ENCODE results near the gene LRP1-AS. TPM values are rescaled to one million over a fixed set of nuclear protein-coding genes. Genes with fewer than 3 reads are reported as not detected.

The LRP1-AS gene
- total RNA-seq, 4 donors from 2014 or later, result not detected

DNA sequence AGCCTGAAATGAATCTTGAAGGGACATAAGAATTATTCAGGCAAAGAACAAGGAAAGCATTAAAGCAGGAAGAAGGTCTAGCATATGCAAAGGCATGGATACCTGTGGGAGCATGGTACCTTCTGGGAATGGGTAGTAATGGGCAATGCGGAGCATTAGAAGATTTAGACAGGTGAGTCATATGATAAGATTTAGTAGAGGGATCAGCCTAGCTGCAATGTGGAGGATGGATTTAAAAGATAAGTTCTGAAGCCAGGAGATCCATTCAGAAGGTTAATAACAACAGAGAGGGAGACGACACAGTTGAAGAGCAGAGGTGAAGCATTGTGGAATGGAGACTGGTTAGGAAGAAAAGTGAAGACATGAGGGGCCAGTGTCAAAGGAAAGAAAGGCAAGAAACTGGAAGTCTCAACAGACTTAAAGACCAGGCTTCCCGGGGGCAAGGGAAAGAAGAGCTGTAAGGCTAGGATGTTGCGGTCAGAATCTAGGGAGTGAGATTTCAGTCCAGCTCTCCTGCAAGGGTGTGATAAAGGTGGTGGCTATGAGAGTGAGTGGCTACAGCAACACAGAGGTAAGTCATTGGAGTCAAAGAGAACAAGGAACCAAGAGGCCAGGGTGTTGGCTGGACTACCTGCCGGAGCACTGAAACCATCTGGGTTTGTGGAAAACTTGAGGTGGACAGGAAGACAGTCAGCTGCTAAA lies 30.7 kb downstream of the LRP1-AS start:
- TF ChIP-seq, protein P1, sequence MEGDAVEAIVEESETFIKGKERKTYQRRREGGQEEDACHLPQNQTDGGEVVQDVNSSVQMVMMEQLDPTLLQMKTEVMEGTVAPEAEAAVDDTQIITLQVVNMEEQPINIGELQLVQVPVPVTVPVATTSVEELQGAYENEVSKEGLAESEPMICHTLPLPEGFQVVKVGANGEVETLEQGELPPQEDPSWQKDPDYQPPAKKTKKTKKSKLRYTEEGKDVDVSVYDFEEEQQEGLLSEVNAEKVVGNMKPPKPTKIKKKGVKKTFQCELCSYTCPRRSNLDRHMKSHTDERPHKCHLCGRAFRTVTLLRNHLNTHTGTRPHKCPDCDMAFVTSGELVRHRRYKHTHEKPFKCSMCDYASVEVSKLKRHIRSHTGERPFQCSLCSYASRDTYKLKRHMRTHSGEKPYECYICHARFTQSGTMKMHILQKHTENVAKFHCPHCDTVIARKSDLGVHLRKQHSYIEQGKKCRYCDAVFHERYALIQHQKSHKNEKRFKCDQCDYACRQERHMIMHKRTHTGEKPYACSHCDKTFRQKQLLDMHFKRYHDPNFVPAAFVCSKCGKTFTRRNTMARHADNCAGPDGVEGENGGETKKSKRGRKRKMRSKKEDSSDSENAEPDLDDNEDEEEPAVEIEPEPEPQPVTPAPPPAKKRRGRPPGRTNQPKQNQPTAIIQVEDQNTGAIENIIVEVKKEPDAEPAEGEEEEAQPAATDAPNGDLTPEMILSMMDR (IDR thresholded peaks at IDR 0.05; ENCODE audit: low read depth), result no peak

DNA sequence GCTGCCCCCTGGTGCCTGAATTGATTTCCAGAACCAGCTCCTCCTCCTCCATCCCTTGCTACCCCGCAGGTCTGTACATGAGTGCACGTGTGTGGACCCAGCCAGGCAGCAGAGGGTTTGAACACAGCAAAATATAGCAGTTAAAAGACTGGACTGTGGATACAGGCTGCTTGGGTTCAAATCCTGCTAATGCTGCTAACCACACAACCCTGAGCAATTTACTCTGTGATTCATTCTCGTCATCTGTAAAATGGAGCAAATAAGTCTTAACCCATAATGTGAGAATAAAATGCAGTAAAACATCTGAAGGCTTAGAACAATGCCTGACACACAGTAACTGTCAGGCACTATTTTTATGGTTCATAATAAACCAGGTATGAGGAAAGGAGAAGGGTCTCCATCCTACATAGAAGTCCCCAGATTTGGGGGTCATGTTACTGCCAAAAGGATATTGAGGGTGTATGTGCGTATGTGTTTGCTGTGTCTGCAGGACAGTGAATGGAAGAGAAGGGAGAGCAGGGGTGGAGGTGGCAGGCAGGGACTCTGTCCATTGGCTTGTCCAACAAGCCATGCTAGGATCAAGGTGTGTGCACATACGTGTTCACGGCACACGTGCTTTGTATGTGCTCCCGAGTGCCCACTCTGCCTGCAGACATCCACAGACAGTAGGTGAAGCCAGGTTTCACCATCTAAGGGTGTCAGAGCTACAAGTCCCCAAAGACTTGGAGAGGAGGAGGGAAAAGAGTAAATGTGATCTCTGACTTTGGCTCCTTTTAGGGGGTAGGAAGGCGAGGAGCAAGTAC lies 34.7 kb downstream of the LRP1-AS start:
- TF ChIP-seq, protein P1 (IDR thresholded peaks at IDR 0.05; ENCODE audit: low read depth), result no peak

DNA sequence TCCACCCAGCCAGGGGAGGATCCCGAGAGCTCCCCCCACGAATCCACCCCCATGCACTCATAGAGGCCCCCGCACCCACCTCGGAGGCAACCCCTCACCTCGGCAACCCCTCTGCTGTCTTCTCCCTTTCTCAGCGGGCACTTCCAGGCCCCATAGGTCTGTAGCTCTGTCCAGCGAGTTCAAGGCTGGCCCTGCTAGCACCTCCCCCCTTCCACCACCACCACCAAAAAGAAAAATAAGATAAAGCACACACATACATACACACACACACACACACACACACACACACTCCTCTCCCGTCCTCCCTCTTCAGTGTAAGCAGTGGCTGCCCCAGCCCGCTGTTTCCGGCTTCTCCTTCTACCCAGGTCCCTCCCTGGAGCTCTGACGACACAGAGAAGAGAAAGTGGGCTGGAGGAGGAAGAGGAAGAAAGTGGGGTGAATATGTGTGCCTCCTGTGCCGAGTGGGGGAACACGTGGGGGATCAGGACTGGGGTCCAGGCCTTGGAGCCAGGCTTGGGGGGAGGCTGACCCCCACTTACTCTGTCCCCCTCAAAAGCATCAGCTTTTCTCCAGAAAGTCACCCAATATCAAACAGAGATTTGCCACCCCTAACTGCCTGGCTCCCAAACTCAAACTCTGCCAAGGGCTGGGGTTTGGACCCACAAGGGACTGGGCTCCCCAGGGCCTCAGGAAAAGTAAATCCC lies 36.2 kb downstream of the LRP1-AS start, which contains the start of gene STAT6:
STAT6 (minus strand) TSS at position 332 of the 704 bp plus-strand sequence. CDS start 3,084 bp downstream, outside the sequence.
- TF ChIP-seq, protein P1 (IDR thresholded peaks at IDR 0.05; ENCODE audit: low read depth), result no peak

DNA sequence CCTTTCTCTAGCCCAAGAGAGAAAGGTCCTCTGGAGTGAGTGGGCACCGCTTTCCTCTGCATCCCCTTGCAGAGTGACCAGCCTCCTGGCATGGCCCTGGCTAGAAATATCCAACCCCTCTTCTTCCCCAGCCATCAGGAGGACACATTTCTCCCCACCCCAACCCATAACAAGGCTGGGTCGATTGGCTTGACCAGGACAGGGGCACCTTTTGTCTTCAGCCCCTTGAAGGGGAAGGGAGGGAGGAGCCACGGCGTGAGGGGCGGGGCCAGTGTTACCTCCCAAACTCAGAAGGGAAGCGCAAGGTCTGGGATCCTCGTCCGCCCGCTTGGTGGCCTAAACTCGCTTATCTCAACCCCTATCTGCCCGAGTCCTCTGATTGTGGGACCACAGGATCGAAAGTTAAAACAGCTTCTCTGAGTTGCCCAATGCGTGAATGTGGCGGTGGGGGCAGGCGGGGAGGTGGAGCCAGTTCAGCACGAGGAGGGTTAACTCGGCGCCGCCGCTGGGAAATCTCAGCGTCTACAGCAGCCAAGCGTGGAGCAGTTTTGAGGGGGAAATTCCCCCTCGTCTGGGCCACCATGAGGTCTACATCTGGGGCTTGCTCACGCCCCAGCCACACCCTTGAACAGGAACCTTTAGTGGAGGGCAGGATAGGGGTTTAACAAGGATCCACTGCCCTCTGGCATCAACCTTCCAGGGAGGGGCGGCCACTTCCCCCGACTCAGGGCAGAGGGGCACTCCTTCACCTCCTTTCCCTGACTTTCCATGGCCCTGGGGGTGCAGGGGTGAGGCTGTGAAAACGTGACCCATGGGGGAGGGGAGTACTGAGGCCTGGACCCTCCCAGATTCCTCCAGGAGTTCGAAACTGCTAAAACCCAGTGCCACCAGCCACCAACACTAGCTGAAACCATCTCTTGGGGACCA lies 37.1 kb downstream of the LRP1-AS start:
- TF ChIP-seq, protein P1 (IDR thresholded peaks at IDR 0.05; ENCODE audit: low read depth), result no peak

DNA sequence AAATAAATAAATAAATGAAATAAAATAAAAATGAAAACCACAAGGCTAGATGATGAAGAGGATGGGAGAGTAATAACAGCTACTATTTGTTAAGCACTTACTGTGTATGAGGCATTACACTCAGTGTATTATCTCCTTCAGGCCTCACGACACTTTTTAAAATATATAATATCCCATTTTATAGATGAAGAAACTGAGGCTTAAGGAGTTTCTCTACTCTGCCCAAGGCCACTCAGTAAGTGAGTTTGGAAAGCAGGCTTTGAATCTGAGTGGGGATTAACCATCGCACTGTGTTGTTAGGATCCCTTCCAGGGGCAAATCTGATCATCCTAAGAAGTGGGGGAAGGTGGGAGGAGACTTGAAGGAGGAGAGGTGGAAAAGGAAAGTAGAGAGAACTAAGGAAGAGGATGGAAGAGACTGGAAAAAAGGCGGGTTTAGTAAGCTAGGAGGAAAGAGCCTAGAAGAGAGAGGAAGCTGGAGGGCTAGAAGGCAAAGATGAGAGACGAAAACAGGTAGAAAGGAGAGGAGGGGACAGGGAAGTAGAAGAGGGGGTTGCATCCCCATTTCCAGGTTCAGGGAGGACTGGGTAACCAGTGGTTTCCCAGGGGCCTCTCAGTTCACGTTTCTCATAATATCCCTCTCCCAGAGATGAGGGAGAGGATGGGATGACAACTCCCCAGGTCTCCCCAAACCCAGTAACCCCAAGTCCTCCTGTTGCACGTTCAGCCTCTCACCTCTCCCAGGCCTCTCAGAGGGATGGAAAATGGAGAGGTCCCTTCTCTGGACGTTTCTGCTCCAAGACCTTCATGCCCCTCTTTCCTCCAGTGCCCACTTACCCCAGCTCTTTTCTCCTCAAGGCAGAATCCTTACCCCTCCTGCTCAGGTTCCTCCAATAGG lies 38.0 kb downstream of the LRP1-AS start:
- TF ChIP-seq, protein P1 (IDR thresholded peaks at IDR 0.05; ENCODE audit: low read depth), result no peak

Measured in subcutaneous adipose tissue (tissue), 4 donors.